NCI-H1436 (cell line): ENCODE results near the gene SSR4.

Source experiments
- DNase-seq: peaks from one replicate; lab custom pipeline; 2025; lab: John Stamatoyannopoulos, UW

SSR4 gene

GRCh38 chrX:153769158-153769864, 25.2 kb upstream of the SSR4 start:
- DNase-seq, result no peak

GRCh38 chrX:153769865-153770600, 24.4 kb upstream of the SSR4 start:
- no peak for DNase-seq

GRCh38 chrX:153770601-153771414, 23.7 kb upstream of the SSR4 start:
- no peak for DNase-seq

GRCh38 chrX:153771415-153772315, 22.8 kb upstream of the SSR4 start:
- DNase-seq, result no peak

GRCh38 chrX:153772316-153773217, 21.9 kb upstream of the SSR4 start:
- no peak for DNase-seq

- DNase-seq, result no peak
Observed at GRCh38 chrX:153773218-153773611, 21.3 kb upstream of the SSR4 start.

GRCh38 chrX:153773741-153774575, 20.5 kb upstream of the SSR4 start:
- no peak for DNase-seq

GRCh38 chrX:153774576-153775292, 19.7 kb upstream of the SSR4 start:
- no peak for DNase-seq

- no peak for DNase-seq
Observed at GRCh38 chrX:153775293-153776119, 19.0 kb upstream of the SSR4 start.

- DNase-seq, result no peak
Observed at GRCh38 chrX:153776120-153776599, 18.3 kb upstream of the SSR4 start.

GRCh38 chrX:153776611-153777045, 17.8 kb upstream of the SSR4 start:
- no peak for DNase-seq

GRCh38 chrX:153777261-153778090, 17.0 kb upstream of the SSR4 start:
- no peak for DNase-seq

- no peak for DNase-seq
Observed at GRCh38 chrX:153778181-153778580, 16.3 kb upstream of the SSR4 start.

- DNase-seq, result peak; percentile 55
Observed at GRCh38 chrX:153778684-153779101, 15.8 kb upstream of the SSR4 start.

- peak; percentile 12 for DNase-seq
Observed at GRCh38 chrX:153779891-153780677, 14.4 kb upstream of the SSR4 start.
